Lower lobe of right lung (tissue), 2 donors: Measurements from ENCODE around the gene MRTFB. TPM values are rescaled to one million over a fixed set of nuclear protein-coding genes. Genes with fewer than 3 reads are reported as not detected.

Source experiments
- ATAC-seq, 2 donors: fragments of 200-7000 bp; cut with Tn5 transposase; one replicate each; pipeline ENCODE4 v1.9.1; 2020 to 2022; ENCODE audit warnings: mild to moderate bottlenecking in 2 of 2, moderate library complexity in 2 of 2
- DNase-seq: peaks from one replicate; pipeline ENCODE4 v3.0.0-alpha.2; 2020
- H3K27ac ChIP-seq: fragments of 200-600 bp; one replicate; pipeline ENCODE4 v1.8.0; 2022
- H3K27me3 ChIP-seq: fragments of 200-600 bp; one replicate; pipeline ENCODE4 v1.8.0; 2022; ENCODE audit warnings: low read depth
- H3K36me3 ChIP-seq: fragments of 200-600 bp; one replicate; pipeline ENCODE4 v1.8.0; 2022; ENCODE audit warnings: mild to moderate bottlenecking
- H3K4me1 ChIP-seq: fragments of 200-600 bp; one replicate; pipeline ENCODE4 v1.8.0; 2022
- H3K4me3 ChIP-seq: fragments of 200-600 bp; one replicate; pipeline ENCODE4 v1.8.0; 2022; ENCODE audit warnings: mild to moderate bottlenecking
- H3K9me3 ChIP-seq: fragments of 200-600 bp; one replicate; pipeline ENCODE4 v1.8.0; 2022
- CTCF ChIP-seq: fragments of 200-600 bp; IDR thresholded peaks from one replicate; pipeline ENCODE4 v1.8.0; 2022; ENCODE audit warnings: antibody characterized with exemption, mild to moderate bottlenecking
- intact Hi-C: fragments of 100-400 bp; cut with DNase I; formaldehyde crosslinking; loops from one replicate; pipeline ENCODE4 v1.11.0; 2022
- microRNA-seq: library from miRNA; unstranded; fragments of <30 nt; microRNA quantifications from one replicate; pipeline ENCODE4 v1.2.0, GENCODE V29; 2020; ENCODE audit warnings: borderline number of aligned reads
- total RNA-seq: library from RNA; stranded (reverse); fragmentation: NEBNext Ultra II Directional; extraction: Animal tissue kit (Norgen Biotek cat#: 25700); gene quantifications from one replicate; pipeline ENCODE4 v1.2.1, GENCODE V29; 2021
- donor health status: DM: no; HTN: yes; CAD: no; lungs with severe emphysema.

The MRTFB gene
- total RNA-seq, 1 donor from 2014 or later = 50.8 TPM

GRCh38 chr16:14315683-14316320 lies 244.7 kb downstream of the MRTFB start:
- DNase-seq (no peak), ATAC-seq (no peak)
- no peak for TF ChIP-seq CTCF
- H3K27me3 ChIP-seq = no peaks in the 10 kb centered on the region
- H3K4me3 ChIP-seq = no peak overlapping the region
- H3K36me3 ChIP-seq = no peaks in the 10 kb centered on the region
- H3K27ac ChIP-seq = no peak overlapping the region
- H3K9me3 ChIP-seq = no peaks in the 10 kb centered on the region
- intact Hi-C loops = no loop called here
- peaks cover under 1% of the 10 kb centered on the region for H3K4me1 ChIP-seq

Small RNAs within 50 kb of the gene (microRNA-seq; reads per million reads assigned to microRNA genes)
- 68.9 reads per million, percentile 44 among the genes with 10 or more reads in this experiment for gene MIR193B
- gene MIR365A = not detected

Other genes starting within 250 kb of the MRTFB start
- 10.9 TPM for gene ERCC4, start 151.2 kb upstream of the MRTFB start, total RNA-seq